Measurements from ENCODE around the gene DPYD. TPM values are rescaled to one million over a fixed set of nuclear protein-coding genes. Genes with fewer than 3 reads are reported as not detected.

Gene DPYD
- total and polyA plus RNA-seq, 11 donors: 2.6 to 38.4 (median 7.8) TPM

DNA sequence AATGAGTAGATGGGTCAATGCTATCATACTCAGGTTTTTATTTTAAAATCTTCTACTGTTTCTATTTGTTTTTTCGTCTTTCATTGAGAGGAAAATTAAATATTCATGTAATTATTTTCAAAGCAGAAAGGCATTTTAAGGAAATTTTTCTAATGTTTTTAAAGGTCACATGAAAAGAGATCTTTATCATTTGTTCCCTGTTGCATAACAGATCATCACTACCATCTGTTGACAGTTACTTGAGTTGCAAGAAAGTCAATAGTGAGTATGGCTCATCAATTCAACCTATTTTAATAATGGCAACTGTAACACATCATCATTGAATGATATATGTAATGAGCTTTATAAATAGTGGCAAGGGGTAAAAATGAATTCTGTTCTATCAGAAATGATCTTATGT lies 369.7 kb downstream of the DPYD start:
- no peak for DNase-seq
- 83 to 94% (median 93%) methylated on average over 1 of the region's 1 CpG for WGBS, 4 donors
- Histone ChIP-seq H3K9me3 (no peaks in the 10 kb centered on the region), H3K36me3 (peaks cover 0 to 12% (median 0%) of the 10 kb centered on the region in 9 donors), H3K4me3 (no peak overlapping the region), H3K4me1 (no peaks in the 10 kb centered on the region), H3K27ac (no peak overlapping the region), H3K27me3 (no peaks in the 10 kb centered on the region)
- TF ChIP-seq, protein P1, sequence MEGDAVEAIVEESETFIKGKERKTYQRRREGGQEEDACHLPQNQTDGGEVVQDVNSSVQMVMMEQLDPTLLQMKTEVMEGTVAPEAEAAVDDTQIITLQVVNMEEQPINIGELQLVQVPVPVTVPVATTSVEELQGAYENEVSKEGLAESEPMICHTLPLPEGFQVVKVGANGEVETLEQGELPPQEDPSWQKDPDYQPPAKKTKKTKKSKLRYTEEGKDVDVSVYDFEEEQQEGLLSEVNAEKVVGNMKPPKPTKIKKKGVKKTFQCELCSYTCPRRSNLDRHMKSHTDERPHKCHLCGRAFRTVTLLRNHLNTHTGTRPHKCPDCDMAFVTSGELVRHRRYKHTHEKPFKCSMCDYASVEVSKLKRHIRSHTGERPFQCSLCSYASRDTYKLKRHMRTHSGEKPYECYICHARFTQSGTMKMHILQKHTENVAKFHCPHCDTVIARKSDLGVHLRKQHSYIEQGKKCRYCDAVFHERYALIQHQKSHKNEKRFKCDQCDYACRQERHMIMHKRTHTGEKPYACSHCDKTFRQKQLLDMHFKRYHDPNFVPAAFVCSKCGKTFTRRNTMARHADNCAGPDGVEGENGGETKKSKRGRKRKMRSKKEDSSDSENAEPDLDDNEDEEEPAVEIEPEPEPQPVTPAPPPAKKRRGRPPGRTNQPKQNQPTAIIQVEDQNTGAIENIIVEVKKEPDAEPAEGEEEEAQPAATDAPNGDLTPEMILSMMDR (IDR thresholded peaks at IDR 0.05): no peak
- TF ChIP-seq POLR2A (IDR thresholded peaks at IDR 0.05): no peak
- no peak for ATAC-seq
- intact Hi-C loops (cut with DNase I): no loop called here

DNA sequence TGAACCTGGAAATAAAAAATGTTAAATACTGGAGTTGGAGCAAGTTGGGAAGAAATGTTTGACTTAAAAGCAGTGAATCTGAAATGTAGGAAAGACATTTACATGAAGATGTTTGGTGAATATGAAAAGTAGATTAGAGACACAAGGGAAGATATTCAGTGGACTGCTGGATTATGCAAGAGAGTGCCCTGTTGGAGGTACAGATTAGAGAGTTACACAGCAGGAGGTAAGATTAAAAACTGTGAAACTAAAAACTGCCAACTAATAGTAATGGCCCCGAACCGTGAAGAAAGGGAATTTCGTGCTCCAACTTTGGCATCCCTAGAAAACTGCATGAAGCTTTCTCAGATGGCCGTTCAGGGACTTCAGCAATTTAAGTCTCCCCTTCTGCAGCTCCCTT lies 375.4 kb downstream of the DPYD start:
- no peaks in the 10 kb centered on the region for H3K4me1 ChIP-seq
- TF ChIP-seq, protein P1 (IDR thresholded peaks at IDR 0.05): no peak
- TF ChIP-seq POLR2A (IDR thresholded peaks at IDR 0.05): no peak
- H3K27ac ChIP-seq: no peak overlapping the region
- intact Hi-C loops (cut with DNase I): no loop called here
- no peak overlapping the region for H3K4me3 ChIP-seq
- WGBS, 4 donors: 81 to 83% (median 82%) methylated on average over 4 of the region's 4 CpGs
- no peaks in the 10 kb centered on the region for H3K27me3 ChIP-seq
- ATAC-seq (no peak), DNase-seq (no peak)
- H3K36me3 ChIP-seq: peaks cover 0 to 20% (median 3%) of the 10 kb centered on the region in 9 donors
- no peaks in the 10 kb centered on the region for H3K9me3 ChIP-seq

DNA sequence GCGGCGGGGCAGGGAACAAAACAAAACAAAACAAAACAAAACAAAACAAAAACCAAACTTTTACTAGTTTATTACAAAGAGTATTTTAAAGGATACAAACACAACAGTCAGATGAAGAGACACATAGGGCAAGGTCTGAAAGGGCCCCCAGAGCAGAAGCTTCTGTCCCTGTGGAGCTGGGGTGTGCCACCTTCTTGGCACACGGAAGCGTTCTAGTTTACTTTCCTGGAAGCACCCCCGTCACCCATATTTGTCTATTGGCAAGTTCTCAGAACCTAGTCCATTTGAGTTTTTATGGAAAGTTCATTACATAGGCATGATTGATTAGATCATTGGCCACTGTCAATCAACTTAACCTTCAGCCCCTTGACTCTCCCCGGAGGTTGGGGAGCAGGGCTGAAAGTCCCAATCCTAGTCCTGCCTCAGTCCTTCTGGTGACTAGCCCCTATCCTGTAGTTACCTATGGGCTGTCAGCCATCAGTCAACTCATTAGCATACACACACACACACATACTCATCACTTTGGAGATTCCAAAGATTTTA lies 380.4 kb downstream of the DPYD start:
- Histone ChIP-seq H3K27ac (no peak overlapping the region), H3K27me3 (no peaks in the 10 kb centered on the region), H3K36me3 (peaks cover 0 to 6% (median 0%) of the 10 kb centered on the region in 9 donors), H3K9me3 (no peaks in the 10 kb centered on the region), H3K4me1 (no peaks in the 10 kb centered on the region), H3K4me3 (no peak overlapping the region)
- no peak for TF ChIP-seq POLR2A (IDR thresholded peaks at IDR 0.05)
- TF ChIP-seq, protein P1 (IDR thresholded peaks at IDR 0.05): no peak
- intact Hi-C loops (cut with DNase I): no loop called here
- no peak for ATAC-seq
- 92 to 97% (median 94%) methylated on average over 6 of the region's 6 CpGs for WGBS, 4 donors
- DNase-seq: no peak

DNA sequence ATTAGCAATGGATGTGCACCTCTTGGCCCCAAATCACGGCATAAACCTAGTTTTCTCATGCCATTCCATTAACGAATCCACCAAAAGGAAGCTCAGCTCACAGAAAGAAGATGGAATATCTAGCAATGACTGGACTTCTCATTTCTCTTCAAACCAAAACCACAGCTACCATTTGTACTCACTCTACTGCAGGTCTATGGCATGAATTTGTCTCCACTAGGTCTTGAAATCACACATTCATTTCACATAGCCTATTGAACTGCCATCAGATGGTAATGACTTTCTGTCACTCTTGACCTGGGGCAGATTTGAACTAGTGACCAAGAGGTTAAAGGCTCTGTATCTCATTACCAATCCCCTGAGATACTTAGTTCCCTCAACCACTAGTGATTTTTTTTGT lies 382.7 kb downstream of the DPYD start:
- H3K4me1 ChIP-seq: no peaks in the 10 kb centered on the region
- TF ChIP-seq POLR2A (IDR thresholded peaks at IDR 0.05): no peak
- TF ChIP-seq, protein P1 (IDR thresholded peaks at IDR 0.05): no peak
- no peak overlapping the region for H3K4me3 ChIP-seq
- H3K27me3 ChIP-seq: no peaks in the 10 kb centered on the region
- intact Hi-C loops (cut with DNase I): no loop called here
- H3K36me3 ChIP-seq: peaks cover 0 to 3% (median 0%) of the 10 kb centered on the region in 9 donors
- H3K27ac ChIP-seq: no peak overlapping the region
- no peaks in the 10 kb centered on the region for H3K9me3 ChIP-seq
- ATAC-seq: no peak
- 94 to 100% (median 96%) methylated on average over 2 of the region's 2 CpGs for WGBS, 4 donors
- DNase-seq: no peak
